ENCODE data around the gene MEF2C.

MEF2C gene

DNA sequence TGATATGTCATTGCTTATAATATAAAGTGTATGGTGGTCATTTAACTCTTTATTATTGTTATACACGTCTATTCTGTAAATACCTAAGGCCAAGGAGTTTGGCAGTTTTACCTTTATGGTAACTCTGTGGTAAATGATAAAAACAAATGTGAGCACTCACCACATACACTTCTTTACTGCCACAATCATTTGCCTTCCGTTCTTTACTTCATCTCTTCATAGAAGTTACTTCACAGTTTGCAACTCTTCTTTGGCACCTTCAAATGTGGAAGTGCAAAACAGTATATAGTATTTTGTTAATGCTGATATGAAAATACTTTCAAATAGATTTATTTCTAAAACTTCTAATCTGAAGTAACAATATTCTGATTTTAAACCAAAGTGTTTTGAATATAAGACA is 4.4 kb upstream of the MEF2C start:
- no peak for DNase-seq

DNA sequence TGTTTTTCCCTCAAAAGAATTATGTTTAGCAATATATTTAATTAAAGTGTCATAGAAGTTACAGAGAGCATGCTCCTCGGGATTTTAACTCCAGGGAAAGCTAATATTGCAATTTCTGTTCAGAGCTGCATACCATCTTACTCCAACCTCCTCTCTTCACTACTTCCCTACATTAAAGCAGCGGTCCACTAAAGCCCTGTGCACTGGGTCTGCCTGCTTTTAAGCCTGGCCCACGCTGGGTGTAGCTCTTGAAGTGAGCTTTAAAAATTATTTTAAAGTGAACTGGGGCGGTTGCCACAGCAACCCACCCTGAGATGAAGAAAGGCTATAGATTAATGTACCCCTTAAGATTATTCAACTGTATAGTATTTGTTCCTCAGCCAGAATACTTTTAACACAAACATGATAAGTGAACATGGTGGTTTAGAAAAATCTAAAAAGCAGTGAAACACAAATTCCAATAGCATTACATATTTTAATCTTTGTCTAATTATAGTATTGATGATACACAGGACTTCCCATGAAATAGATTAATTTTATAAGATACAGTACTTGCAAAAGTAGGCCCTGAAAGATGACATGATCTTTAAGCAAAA is 3.9 kb upstream of the MEF2C start:
- no peak for DNase-seq

GRCh38 chr5:88886252-88886651 is 3.3 kb upstream of the MEF2C start:
- no peak for DNase-seq

GRCh38 chr5:88885002-88885401 is 2.0 kb upstream of the MEF2C start:
- DNase-seq, result no peak

DNA sequence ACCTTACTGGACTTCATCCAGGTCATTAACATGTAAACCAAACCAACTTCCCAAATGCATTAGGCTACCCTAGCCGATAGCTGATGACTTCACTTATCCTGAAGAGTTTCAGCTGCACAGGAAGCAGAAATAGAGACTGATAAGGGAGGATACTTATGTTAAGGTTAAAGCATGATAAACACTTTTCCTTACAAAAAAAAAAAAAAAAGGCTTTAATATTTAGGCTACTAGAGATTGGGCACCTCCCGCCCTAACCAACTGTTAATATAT is 1.6 kb upstream of the MEF2C start:
- DNase-seq, result no peak

- DNase-seq, result no peak
These were observed 1.0 kb upstream of the MEF2C start for GRCh38 chr5:88883836-88884607.

DNA sequence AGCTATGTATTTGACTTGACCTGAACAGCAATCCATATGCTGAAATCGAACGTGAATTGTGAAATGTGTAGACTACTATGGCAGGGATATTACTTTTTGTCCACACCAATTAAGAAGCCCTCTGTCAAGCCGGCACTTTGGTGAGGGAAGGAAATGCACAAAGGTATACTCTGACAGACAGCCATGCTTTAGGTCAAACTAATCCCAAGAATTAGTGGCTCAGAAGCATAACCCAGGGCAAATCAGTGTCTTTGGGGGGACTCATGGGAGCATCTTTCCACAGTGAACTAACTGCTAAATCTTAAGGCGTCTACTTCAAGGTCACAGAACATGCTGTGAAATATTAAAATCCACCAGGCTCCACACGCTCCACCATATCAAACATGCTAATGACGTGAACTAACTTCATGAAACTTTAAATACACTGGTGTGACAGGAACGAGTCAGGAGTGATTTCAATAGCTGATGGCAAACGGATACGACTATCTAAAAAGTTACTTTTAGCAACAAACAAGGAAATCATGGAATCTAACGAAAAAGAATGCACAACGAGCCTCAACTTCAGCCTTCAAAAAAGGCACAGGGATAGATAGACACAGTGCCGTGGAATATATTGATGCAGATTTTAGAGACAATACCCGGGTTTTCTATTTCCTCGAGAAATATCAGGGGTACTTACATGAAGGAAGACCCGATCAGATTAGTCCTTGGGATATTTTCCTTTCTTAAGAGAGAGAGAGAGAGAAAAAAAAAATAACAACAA is 527 bp downstream of the MEF2C start:
- DNase-seq, result no peak

DNA sequence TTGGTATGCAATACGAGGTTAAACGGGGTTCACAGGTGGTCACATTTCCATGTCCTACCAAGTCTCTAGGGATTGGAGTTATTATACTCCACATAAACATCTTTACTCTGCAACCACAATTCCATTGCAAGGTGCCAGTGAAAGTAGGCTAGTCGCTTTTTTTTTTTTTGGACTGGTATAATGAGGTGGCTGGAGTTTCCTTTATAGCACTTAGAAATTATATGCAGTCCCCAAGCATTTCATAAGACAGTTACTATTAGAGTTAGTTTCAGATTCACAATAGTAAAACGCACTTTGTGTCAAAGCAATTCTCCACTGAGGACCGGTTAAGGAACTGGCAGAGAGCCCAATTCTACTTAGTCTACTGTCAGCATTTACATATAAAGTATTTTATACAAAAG is 1.4 kb downstream of the MEF2C start:
- no peak for DNase-seq

DNA sequence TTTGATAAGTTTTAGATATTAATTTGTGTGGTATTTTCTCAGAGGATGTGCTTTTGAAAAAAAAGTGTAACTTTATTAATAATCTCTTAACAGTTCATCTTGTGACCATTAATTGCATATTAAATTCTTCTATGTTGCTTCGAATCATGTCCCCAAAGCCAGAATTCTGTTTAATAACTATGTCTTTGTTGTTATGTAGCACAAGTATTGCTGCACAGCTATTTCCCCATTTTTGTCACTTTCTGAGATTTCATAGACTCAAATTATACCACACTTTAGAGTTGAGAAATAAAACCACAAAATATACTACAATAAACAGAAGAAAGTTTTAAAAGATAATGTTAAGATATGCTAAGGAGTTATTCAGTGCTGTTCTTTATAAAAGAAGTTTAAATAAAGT is 2.8 kb downstream of the MEF2C start:
- DNase-seq, result no peak

GRCh38 chr5:88879724-88880123 is 3.3 kb downstream of the MEF2C start:
- no peak for DNase-seq

DNA sequence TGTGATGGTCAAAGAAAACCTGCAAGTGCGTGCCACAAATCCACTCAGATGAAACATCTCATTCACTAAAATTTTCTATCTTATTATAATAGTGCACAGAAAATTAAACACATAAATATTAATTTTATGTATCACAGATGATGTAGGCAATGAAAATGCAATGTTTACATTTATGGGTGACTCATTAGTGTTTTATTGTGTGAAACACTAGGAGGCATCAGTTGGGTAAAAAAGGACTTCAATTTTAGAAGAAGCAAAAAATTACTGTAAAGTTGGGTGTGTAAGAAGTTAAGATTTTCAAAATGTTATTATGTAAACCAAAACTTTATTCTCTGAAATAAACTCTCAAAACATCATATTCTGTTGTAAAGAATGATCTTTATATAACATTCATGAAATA is 4.0 kb downstream of the MEF2C start:
- no peak for DNase-seq

DNA sequence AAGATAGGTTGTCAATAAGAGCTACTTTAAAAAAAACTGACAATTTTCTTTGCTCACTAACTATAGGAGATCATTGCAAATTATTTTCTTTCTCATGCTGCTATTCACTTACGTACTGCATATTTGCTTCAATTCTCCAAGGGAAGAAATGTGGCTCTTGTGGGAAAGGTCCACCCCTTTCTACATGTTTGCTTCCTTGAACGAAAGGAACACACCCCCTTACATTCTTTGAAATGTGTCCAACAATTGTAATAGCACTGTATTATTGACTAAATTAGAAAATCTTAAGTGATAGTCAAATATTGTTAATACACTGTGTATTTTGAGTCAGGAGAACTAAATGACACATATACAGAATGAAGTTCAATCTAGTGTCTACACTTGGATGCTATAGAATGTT is 5.2 kb downstream of the MEF2C start:
- DNase-seq, result no peak

- DNase-seq, result no peak
These were observed 6.3 kb downstream of the MEF2C start for GRCh38 chr5:88876714-88877113.

DNA sequence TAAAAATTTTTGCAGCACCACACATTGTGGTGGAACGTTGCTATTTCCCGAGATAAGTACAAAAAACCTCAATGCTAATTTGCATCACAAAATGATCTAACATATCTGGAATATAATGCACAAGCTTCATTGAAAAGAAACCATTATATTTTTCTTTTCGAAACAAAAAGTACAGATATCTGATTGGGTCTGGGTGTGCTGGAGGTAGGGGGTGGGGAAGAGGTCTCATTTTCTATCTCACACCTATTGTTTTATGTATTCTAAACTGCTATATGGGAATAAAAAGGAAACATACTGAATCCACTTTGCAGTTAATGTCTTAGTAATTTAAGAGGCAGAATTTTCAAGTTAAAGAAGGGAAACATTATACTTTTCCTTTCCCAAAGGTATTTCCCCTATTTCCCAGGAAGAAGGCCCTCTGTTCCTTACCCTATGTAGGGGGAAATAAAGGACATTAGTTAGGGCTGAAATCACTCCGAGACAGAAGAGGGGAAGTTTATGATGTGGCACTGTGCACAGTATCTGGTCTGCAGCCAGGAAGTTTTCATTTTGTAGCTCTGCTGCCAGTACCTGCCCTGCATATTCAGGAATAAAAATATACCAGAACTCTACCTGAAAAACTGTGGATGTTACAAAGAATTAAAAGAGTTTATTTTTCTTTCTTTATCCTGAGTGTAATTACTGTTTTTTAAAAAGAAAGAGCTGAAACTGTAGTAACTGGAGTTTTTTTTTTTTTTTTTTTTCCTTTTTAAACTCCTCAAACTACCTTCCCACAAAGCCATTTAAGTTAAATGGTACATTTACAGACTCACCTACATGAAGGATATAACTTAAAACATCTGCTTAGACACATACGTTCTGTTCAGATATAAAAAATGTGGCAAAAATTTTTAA is 7.4 kb downstream of the MEF2C start:
- no peak for DNase-seq

DNA sequence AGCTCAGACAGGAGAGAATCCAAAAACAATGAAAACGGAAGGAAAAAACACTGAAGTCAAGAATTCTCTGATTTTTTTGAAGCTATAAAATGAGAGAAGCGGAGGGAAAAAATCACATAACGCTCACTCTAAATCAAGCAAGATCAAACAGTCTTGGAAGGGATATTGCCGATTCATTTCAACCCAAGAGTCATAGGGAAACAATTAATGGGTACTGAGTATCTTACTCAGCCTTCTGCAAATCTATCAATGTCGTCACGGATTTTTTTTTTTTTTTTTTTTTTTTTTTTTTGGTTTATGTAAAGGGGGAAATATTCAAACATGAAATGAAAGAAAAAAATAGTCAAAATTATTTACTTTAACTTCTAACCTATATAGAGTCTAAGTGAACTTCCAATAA is 9.5 kb downstream of the MEF2C start:
- no peak for DNase-seq

DNA sequence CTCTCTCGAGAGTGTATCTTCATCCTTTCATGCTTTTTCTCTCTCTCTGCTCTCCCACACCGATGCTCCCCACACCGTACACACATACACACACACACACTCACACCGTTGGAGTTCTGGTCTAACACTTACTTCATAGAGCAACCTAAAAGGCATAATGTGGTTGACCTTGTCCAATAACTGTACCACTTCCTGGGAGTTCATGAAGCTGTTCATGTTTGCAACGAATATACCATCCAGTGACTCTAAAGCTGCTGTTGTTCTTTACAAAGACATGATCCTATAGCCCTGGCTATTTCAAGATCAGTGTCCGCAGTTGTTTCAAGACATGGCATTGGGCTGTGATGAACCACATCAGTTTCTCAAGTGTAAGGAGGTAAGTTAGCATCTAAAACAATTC is 10.0 kb downstream of the MEF2C start:
- no peak for DNase-seq

DNA sequence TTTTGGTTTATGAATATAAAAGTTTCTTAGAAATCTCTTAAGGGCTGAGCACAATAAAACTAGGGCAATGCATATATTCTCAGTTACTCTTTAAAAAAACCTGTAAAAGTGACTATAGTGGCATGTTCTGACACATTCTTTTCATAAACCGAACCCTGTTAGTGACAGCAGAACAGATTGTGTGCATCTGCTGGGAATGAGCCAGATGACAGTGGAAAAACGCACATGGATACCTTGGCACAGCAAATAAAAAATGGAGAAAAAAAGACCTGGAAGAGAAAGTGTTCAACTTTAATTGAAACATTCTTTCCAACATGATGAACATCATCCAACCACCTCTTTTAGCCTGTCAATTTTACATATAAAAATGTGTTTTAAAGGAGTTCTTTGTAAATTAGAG is 12.7 kb downstream of the MEF2C start:
- no peak for DNase-seq

DNA sequence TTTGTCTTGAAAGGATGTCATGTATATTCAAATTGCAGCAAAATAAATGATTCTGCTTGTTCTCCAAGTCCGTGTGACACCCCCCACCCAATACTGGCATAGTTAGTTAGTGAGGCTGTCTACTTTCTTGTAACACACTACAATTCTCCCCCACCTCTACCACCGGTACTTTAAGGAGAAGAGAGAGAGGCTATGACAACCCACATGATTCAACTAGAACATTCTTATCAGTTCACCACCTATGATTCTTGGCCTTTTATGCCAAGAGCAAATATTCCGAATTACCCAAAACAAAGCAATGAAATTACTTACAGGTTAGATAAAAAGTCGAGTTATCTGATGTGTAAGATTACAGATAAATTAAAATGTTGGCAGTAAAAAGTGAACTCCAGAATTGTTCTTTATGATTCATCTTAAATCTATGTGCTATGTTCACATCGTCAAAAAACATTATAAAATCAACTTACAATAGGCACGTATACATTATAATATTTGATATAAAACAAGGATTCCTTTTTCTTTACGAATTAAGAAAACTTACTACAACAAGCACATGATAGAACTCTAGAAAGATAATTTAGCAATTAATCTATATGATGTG is 14.4 kb downstream of the MEF2C start:
- no peak for DNase-seq

GRCh38 chr5:88867638-88868037 is 15.3 kb downstream of the MEF2C start:
- DNase-seq, result no peak

DNA sequence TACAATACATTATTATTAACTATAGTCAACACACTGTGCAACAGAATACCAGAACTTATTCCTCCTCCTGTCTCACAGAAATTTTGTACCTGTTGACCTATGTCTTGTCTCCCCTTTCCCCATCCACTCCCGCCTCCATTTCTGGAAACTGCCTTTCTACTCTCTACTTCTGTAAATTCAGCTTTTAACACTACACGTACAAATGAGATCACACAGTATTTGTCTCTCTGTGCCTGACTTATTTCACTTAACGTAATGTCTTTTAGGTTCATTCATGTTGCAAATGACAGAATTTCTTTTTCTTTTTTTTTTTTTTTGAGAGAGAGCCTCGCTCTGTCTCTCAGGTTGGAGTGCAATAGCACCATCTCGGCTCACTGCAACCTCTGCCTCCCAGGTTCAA is 19.5 kb downstream of the MEF2C start:
- DNase-seq, result no peak

DNA sequence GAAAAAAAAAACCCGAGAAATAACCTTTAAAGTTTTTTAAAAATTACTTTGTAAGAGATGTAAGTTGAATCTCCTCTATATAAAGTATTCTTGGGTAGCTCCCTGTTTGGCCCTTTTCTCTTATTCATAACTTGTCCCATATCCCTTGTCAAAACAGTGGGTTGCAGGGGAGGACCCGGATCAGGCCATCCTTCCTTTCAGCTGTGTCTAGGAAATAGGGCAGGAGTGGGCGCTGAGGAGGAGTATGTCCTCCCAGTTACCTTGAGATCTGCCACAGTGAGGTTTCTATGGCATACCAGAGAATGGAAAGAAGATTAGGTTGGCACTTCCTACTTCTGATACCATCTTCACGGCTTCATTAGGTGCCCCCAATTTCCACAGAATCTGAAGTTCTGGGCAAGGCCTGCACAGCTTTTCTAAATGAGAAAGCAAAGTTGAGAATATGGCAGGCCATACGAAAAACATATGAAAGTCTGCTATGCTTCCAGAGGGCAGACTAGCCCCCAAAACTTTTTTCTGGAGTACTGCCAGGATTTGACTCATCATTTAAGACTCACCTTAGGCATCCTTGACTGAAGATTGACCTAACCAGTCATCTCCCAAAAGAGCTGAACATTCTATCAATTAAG is 20.3 kb downstream of the MEF2C start:
- DNase-seq, result no peak

DNA sequence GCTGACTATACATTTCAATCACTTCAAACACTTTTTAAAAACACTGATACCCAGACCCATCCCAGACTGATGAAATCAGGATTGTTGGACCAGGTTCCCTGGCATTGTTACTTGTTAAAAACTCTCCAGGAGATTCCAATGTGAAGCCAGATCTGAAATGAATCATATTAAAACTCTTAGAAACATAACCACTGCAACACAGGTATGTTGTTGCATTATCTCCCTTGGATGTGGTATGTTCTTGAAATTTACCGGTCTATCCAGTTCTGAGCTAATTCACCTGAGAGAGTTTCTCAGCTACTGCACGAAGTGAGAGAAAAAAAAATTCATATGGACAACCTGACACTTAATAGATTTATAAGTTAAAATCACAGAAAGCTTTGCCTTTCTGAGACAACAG is 21.8 kb downstream of the MEF2C start:
- DNase-seq, result no peak

GRCh38 chr5:88860501-88860900 is 22.5 kb downstream of the MEF2C start:
- DNase-seq, result no peak

All from activated CD4-positive, CD25-positive, alpha-beta regulatory T cell treated with anti-CD3 and anti-CD28 coated beads, Interleukin-2, amount 50 U/mL, for 72 hours (primary cell).